GM21390 (cell line): ENCODE measurements around the gene NLRP6.
A peak's percentile ranks its signal among the peaks of the same experiment; 100 is the strongest.
"Not testable (repeated sequence)": the region's sequence is repeated elsewhere in the genome, so short reads cannot be mapped to it uniquely, and the experiment has no call there.

Source experiments
- ATAC-seq: cut with Tn5 transposase; IDR thresholded peaks from one replicate; pipeline ENCODE4 v1.9.1; 2021; ENCODE audit not compliant: unreplicated experiment

The NLRP6 gene

DNA sequence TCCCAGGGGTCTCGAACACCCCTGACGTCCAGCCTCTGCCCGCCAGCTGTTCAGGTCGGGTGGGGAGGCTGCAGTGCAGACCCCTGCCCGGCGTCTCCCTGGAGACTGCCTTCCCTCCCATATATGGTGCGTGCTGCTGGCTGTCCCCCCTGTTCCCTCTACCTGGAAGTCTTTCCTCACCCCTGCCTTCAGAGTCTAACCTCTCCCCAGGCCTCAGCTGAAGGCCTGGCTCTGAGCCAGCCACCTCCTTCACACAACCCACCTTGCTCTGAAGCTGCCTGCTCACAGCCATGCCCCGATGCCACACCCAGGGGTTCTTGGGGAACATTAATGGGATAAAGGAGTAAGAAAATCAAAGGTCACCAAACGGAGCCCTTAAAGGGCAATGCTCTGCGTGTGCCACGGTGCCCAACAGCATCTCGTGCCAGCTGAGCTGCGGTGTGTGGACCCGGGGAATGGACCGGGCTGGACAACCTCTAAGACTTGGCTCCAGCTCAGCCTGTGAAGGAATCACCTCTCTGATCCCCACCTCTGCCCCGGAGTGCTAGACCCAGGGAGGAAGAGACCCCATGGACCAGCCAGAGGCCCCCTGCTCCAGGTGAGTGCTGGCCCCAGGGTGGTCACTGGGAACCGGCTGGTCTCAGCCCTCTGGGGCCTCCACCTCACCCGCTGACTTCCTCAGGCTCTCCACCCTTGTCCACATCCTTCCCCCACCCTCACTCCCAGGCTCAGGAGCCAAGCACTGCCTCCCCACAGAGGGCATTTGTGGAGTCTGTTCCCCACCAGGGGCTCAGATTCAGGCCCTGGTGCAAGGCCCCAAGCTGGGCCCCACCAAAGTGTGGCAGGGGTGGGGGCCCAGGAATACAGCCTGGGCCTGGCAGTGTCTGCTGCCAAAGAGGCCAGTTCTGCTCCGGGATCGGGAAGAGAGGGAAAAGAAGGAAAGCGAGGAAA lies at the start of gene NLRP6:
Gene NLRP6, plus strand, starts transcription at position 407 of the 951 bp plus-strand sequence. Its CDS starts 163 bp downstream, at position 570.
- no peak for ATAC-seq

- ATAC-seq: no peak
Observed at GRCh38 chr11:230431-230830, 47.8 kb upstream of the NLRP6 start.

- no peak for ATAC-seq
Observed at GRCh38 chr11:232783-233565, 45.2 kb upstream of the NLRP6 start.

DNA sequence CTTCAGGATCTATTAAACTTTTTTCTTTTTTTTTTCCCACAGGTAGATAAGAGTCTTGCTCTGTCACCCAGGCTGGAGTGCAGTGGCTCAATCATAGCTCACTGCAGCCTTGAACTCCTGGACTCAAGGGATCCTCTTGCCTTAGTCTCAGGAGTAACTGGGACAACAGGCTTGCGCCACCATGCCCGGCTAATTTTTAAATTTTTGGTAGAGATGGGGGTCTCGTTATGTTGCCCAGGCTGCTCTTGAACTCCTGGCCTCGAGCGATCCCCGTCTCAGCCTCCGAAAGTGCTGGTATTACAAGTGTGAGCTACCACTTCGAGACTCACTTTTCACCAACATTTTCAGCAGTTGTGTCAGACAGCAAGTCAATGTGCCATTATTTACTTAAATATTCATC lies 43.0 kb upstream of the NLRP6 start:
- no peak for ATAC-seq

DNA sequence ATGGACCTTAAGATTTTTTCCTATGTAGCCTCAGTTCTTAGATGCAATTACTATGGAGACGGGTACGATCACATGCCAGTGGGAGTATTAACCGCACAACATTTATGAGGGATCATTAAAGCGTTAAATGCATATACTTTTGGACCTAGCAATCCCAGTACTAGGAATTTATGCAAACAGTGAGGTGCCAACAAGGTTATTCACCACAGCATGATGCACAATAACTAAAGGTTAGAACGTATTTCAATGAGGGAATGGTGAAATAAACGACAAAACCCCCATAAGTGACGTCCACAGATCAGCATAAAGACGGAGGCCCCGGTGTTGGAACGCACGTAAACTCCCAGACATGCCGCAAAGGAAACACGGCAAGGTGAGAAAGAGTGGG lies 42.6 kb upstream of the NLRP6 start:
- ATAC-seq: no peak

- peak; percentile 72 for ATAC-seq
Observed at GRCh38 chr11:235997-236773, 42.0 kb upstream of the NLRP6 start, which contains the start of gene SIRT3. SIRT3 (minus strand) TSS chr11:236342; CDS start chr11:236328, 14 bp downstream.

DNA sequence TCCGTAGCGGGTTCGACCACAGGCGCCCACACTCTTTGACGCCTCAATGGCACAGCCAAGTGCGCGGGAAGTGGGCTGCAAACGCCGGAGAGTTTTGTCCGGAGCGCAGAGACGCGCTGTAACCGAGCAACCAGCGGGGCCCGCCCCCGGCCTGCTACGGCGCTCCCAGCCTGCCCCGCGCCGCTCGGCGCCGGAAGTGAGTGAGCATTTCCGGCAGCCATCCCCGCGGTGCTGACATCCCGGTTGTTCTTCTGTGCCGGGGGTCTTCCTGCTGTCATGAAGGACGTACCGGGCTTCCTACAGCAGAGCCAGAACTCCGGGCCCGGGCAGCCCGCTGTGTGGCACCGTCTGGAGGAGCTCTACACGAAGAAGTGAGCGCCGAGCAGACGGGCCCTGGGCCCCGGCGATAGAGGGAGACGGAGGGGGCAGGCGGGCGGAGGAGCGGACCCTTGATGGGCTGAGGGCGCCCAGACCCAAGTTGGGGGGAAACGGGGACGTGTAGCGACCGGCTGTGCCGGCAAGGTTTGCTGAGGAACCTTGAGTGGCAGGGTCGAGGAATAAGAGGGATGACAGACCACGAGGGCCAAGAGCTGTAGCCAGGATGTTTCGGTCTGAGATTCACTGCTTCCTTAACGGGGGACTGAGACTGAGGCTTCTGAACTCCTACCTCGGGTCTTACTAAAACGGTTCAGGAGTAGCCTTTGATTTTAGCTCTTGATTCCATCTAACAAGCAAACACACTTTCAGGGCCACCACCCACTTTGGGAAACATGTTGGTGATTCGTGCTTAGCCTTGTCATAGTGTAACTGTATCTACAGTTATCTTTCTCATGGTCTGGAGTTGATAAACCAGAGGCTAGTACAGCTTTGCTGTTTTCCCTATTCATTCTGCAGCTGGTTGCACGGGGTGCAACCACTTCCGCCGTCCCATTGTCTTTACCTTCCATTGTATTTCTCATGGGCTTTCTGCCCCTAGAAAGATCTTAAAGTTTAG lies 41.1 kb upstream of the NLRP6 start, which contains the start of gene PSMD13:
Gene PSMD13, plus strand, starts transcription at position 203 of the 994 bp plus-strand sequence. Its CDS starts 74 bp downstream, at position 277.
- peak; percentile 81 for ATAC-seq

GRCh38 chr11:238346-238745 lies 39.9 kb upstream of the NLRP6 start:
- ATAC-seq: not testable (repeated sequence)

GRCh38 chr11:240315-240714 lies 37.9 kb upstream of the NLRP6 start:
- no peak for ATAC-seq

GRCh38 chr11:241634-242033 lies 36.6 kb upstream of the NLRP6 start:
- ATAC-seq: no peak

DNA sequence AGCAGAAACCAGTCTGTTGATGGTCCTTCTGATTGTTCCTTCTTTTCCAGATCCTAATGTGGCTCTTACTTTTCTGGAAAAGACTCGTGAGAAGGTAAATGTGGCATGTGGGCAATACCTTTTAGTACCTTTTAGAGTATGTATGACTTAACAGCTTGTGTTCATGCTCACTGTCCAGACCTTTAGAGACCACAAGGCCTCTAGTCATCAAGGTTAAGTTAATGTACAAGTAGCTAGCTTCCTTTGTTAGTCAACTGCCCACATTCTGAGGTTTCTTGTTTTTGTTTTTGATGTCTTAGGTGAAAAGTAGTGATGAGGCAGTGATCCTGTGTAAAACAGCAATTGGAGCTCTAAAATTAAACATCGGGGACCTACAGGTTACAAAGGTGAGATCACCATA lies 33.8 kb upstream of the NLRP6 start:
- ATAC-seq: no peak

DNA sequence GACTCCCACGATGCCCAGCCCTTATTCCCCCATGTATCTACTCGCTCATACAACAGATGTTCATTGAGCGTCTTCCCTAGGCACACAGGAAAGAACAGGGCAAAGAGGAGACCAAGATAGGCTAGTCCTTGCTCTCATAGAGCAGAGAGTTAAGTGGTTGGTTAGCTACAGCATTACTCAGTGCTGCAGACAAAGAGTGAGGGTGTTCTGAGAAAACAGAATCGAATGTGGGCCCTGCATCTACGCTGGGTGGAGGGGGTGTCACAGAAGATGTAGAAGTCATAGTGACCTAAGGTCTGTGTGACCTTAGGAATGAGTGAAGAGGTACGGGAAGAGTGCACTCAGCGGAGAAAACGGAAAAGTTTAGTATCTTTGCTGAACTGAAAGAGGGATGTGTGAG lies 29.1 kb upstream of the NLRP6 start:
- ATAC-seq: no peak

GRCh38 chr11:250274-250673 lies 27.9 kb upstream of the NLRP6 start:
- no peak for ATAC-seq

DNA sequence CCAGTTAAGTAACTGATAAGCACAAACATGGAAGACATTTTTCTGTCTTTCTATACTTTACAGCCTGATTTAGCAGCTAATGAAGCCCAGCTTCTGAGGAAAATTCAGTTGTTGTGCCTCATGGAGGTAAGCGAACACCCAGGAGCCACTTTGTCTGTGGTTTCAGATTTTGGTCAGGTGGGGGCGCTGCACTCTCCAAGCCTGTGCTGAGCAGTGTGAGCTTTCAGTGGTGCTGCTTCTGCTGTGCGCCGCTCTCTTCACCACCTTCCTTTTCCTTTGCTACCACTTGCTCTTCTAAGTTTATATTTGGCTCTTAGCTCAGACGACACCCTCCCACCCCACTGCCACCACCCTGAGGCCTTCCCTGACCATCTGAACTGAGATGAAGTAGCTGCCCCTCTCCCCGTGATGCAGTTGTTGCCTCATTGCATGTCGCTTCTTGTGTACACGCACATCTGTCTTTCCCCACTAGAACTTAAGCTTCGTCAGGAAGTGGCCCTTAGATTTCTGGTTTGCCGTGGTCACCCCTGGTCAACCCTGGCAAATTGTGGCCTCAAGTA lies 27.4 kb upstream of the NLRP6 start:
- no peak for ATAC-seq

GRCh38 chr11:251550-251949 lies 26.7 kb upstream of the NLRP6 start:
- ATAC-seq: no peak

- no peak for ATAC-seq
Observed at GRCh38 chr11:252666-253065, 25.5 kb upstream of the NLRP6 start.

- ATAC-seq: no peak
Observed at GRCh38 chr11:253160-253885, 24.9 kb upstream of the NLRP6 start.

- no peak for ATAC-seq
Observed at GRCh38 chr11:253886-254270, 24.3 kb upstream of the NLRP6 start.

DNA sequence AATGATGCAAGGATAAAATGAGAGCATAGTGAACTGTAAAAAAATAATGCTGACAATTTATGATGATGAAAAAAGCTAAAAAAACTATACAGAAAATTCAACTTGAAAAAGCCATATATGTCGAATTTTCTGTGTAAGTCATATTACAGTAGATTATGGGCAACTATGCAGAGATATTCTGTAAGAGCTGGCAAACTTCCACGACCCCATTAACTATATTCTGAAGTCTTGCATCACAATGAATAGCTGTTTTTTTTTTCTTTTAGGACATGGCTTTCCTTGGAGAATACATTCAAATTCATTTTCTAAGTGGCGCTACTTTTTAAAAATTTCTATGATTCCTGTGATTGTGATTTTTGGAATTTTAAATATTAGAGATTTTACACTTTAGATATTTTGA lies 23.0 kb upstream of the NLRP6 start:
- ATAC-seq: no peak
